GM21619 (cell line): ENCODE measurements around the gene IMPDH1.

Experiments
- ATAC-seq: cut with Tn5 transposase; IDR thresholded peaks from one replicate; pipeline ENCODE4 v1.9.1; 2021; ENCODE audit not compliant: unreplicated experiment

Gene IMPDH1

GRCh38 chr7:128388145-128388485 is 21.7 kb downstream of the IMPDH1 start:
- ATAC-seq: no peak

- ATAC-seq: no peak
These were observed 22.3 kb downstream of the IMPDH1 start for GRCh38 chr7:128387216-128388144.

- ATAC-seq: no peak
These were observed 23.5 kb downstream of the IMPDH1 start for GRCh38 chr7:128385988-128386925.

- ATAC-seq: no peak
These were observed 25.1 kb downstream of the IMPDH1 start for GRCh38 chr7:128384726-128385125.

GRCh38 chr7:128383776-128384175 is 26.0 kb downstream of the IMPDH1 start:
- ATAC-seq: no peak

GRCh38 chr7:128381161-128381821 is 28.5 kb downstream of the IMPDH1 start:
- ATAC-seq: no peak

- ATAC-seq: no peak
These were observed 29.2 kb downstream of the IMPDH1 start for GRCh38 chr7:128380483-128381106.

GRCh38 chr7:128379900-128380479 is 29.8 kb downstream of the IMPDH1 start:
- ATAC-seq: no peak

- ATAC-seq: no peak
These were observed 31.1 kb downstream of the IMPDH1 start for GRCh38 chr7:128378637-128379036.

GRCh38 chr7:128376077-128376476 is 33.7 kb downstream of the IMPDH1 start:
- no peak for ATAC-seq

GRCh38 chr7:128374041-128374440 is 35.7 kb downstream of the IMPDH1 start:
- ATAC-seq: no peak

GRCh38 chr7:128373606-128374005 is 36.2 kb downstream of the IMPDH1 start:
- ATAC-seq: no peak

- no peak for ATAC-seq
These were observed 39.3 kb downstream of the IMPDH1 start for GRCh38 chr7:128370491-128370890.

- no peak for ATAC-seq
These were observed 42.8 kb downstream of the IMPDH1 start for GRCh38 chr7:128366986-128367385.

- ATAC-seq: no peak
These were observed 43.5 kb downstream of the IMPDH1 start for GRCh38 chr7:128366300-128366699.

- no peak for ATAC-seq
These were observed 44.4 kb downstream of the IMPDH1 start for GRCh38 chr7:128365432-128365831.

GRCh38 chr7:128364166-128364870 is 45.5 kb downstream of the IMPDH1 start:
- no peak for ATAC-seq

- no peak for ATAC-seq
These were observed 46.5 kb downstream of the IMPDH1 start for GRCh38 chr7:128363261-128363721.

- ATAC-seq: no peak
These were observed 47.1 kb downstream of the IMPDH1 start for GRCh38 chr7:128362670-128363069.
